ENCODE results near the gene LORICRIN.

The LORICRIN gene

DNA sequence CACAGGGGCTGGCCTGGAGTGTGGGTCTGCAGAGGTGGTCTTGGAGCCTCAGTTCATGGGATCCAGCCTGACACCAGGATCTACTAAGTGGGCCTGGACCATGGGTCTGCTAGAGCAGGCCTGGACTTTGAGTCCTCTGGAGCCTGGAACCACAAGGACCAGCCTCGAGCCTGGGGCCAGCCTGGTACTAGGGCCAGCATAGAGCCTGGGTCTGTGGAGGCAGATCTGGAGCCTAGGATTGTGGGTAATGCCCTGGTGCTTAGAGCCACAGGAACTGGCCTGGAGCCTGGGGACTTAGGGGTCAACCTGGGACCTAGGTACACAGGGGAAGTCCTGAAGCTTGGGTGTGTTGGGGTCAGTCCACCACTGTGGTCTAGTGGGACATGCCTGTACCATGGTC is 12.7 kb downstream of the LORICRIN start (continued):
- TF ChIP-seq, protein P1, sequence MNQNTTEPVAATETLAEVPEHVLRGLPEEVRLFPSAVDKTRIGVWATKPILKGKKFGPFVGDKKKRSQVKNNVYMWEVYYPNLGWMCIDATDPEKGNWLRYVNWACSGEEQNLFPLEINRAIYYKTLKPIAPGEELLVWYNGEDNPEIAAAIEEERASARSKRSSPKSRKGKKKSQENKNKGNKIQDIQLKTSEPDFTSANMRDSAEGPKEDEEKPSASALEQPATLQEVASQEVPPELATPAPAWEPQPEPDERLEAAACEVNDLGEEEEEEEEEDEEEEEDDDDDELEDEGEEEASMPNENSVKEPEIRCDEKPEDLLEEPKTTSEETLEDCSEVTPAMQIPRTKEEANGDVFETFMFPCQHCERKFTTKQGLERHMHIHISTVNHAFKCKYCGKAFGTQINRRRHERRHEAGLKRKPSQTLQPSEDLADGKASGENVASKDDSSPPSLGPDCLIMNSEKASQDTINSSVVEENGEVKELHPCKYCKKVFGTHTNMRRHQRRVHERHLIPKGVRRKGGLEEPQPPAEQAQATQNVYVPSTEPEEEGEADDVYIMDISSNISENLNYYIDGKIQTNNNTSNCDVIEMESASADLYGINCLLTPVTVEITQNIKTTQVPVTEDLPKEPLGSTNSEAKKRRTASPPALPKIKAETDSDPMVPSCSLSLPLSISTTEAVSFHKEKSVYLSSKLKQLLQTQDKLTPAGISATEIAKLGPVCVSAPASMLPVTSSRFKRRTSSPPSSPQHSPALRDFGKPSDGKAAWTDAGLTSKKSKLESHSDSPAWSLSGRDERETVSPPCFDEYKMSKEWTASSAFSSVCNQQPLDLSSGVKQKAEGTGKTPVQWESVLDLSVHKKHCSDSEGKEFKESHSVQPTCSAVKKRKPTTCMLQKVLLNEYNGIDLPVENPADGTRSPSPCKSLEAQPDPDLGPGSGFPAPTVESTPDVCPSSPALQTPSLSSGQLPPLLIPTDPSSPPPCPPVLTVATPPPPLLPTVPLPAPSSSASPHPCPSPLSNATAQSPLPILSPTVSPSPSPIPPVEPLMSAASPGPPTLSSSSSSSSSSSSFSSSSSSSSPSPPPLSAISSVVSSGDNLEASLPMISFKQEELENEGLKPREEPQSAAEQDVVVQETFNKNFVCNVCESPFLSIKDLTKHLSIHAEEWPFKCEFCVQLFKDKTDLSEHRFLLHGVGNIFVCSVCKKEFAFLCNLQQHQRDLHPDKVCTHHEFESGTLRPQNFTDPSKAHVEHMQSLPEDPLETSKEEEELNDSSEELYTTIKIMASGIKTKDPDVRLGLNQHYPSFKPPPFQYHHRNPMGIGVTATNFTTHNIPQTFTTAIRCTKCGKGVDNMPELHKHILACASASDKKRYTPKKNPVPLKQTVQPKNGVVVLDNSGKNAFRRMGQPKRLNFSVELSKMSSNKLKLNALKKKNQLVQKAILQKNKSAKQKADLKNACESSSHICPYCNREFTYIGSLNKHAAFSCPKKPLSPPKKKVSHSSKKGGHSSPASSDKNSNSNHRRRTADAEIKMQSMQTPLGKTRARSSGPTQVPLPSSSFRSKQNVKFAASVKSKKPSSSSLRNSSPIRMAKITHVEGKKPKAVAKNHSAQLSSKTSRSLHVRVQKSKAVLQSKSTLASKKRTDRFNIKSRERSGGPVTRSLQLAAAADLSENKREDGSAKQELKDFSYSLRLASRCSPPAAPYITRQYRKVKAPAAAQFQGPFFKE (tag by site-specific recombination; IDR thresholded peaks at IDR 0.05; ENCODE audit: borderline replicate concordance): no peak
- no peak for TF ChIP-seq ZNF132 (tag by site-specific recombination; IDR thresholded peaks at IDR 0.05; ENCODE audit: borderline replicate concordance)

DNA sequence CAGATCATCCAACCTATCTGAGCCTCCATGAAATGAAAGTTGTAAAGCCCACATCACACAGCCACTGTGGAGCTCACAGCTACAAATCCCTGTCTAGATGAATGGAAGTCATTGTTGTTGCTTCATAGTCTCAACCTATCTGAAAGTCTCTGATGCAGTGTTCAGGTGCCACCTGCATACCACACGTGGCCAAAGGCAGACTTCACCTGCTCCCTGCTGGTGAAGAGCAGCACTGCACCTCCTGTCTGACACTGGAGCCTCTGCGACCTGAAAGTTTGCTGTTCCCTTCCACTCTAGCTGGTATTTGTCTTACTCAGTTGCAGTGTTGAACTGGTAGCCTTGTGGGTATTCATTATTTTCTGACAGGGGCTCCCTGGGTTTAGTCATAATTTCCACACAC is 18.4 kb downstream of the LORICRIN start:
- Histone ChIP-seq H3K4me3 (ENCODE audit: low read depth, low read length) (no peak overlapping the region), H3K9me3 (ENCODE audit: control insufficient read depth, insufficient read depth, low read depth, low read length) (no peaks in the 10 kb centered on the region), H3K36me3 (ENCODE audit: control insufficient read depth in 2 of 2, insufficient read depth in 1 of 2, low read length in 2 of 2) (no peaks in the 10 kb centered on the region), H3K27ac (ENCODE audit: extremely low read depth, low read depth, low read length) (no peak overlapping the region), H3K4me1 (ENCODE audit: control insufficient read depth, insufficient read depth, low read length) (no peaks in the 10 kb centered on the region)
- ChIA-PET CTCF (interaction anchor here (0.6 to 1.3 kb wide), 7 partner anchors 11 to 57 kb away, joined by 3 to 6 read pairs (median 4); no protein-coding TSS in a partner anchor), POLR2A (no interaction called here)
- TF ChIP-seq ZNF555 (tag by site-specific recombination; conservative IDR thresholded peaks at IDR 0.05) (0 out of 2 replicates have a peak, but pooled peaks have one; percentile 7), ZBTB21 (tag by site-specific recombination; IDR thresholded peaks at IDR 0.05) (no peak), ZNF521 (tag by site-specific recombination; IDR thresholded peaks at IDR 0.05) (no peak), ZNF747 (tag by site-specific recombination; IDR thresholded peaks at IDR 0.05) (no peak), ZNF623 (tag by site-specific recombination; IDR thresholded peaks at IDR 0.05) (no peak), ZNF654 (tag by site-specific recombination; IDR thresholded peaks at IDR 0.05; ENCODE audit: low read depth) (peak; percentile 28), EGR2 (tag by site-specific recombination; IDR thresholded peaks at IDR 0.05; ENCODE audit: low read depth) (no peak), HOXD13 (CRISPR knock-in tag; IDR thresholded peaks at IDR 0.05; ENCODE audit: borderline replicate concordance) (no peak), ZNF561 (tag by site-specific recombination; IDR thresholded peaks at IDR 0.05; ENCODE audit: borderline replicate concordance) (no peak)
- TF ChIP-seq, protein P2, sequence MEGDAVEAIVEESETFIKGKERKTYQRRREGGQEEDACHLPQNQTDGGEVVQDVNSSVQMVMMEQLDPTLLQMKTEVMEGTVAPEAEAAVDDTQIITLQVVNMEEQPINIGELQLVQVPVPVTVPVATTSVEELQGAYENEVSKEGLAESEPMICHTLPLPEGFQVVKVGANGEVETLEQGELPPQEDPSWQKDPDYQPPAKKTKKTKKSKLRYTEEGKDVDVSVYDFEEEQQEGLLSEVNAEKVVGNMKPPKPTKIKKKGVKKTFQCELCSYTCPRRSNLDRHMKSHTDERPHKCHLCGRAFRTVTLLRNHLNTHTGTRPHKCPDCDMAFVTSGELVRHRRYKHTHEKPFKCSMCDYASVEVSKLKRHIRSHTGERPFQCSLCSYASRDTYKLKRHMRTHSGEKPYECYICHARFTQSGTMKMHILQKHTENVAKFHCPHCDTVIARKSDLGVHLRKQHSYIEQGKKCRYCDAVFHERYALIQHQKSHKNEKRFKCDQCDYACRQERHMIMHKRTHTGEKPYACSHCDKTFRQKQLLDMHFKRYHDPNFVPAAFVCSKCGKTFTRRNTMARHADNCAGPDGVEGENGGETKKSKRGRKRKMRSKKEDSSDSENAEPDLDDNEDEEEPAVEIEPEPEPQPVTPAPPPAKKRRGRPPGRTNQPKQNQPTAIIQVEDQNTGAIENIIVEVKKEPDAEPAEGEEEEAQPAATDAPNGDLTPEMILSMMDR (tag by site-specific recombination; IDR thresholded peaks at IDR 0.05): peak; percentile 40; the same call in 1 of the 2 replicates

DNA sequence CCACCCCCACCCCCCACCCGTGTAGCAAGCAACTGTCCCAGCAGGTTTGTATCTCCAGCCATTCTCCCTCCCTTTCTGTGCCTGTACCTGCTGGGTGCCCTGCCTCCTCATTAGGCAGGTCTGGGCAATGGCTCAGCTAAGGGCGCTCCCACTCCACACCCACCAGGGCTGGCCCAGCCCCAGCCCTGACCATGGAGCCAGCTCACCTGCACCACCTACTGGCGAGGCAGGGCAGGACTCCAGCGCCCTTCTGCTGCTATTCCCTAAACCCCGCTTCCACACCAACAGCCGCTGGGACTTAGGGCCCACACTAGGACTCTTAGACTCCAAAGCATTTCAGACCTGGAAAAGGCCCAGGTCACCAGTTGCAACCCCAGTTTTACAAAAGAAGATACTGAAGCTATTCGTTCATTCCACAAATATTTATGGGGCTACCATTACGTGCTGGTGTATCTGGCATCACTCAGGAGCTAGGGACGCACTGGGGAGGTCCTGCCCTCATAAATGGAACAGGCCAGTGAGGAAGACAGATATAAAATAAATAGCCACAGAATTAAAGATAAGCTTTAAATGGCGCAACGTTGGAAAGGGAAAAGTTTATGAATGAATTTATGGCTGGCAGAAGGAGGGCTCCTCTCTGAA is 29.3 kb downstream of the LORICRIN start:
- Histone ChIP-seq H3K4me3 (ENCODE audit: low read depth, low read length) (no peak overlapping the region), H3K27ac (ENCODE audit: extremely low read depth, low read depth, low read length) (no peak overlapping the region), H3K4me1 (ENCODE audit: control insufficient read depth, insufficient read depth, low read length) (no peaks in the 10 kb centered on the region), H3K36me3 (ENCODE audit: control insufficient read depth in 2 of 2, insufficient read depth in 1 of 2, low read length in 2 of 2) (no peaks in the 10 kb centered on the region), H3K9me3 (ENCODE audit: control insufficient read depth, insufficient read depth, low read depth, low read length) (no peaks in the 10 kb centered on the region)
- CTCF ChIA-PET: interaction anchor here (0.6 to 1.5 kb wide), 13 partner anchors 8 to 481 kb away, joined by 3 to 6 read pairs (median 3); no protein-coding TSS in a partner anchor
- POLR2A ChIA-PET: no interaction called here
- TF ChIP-seq ZNF830 (tag by site-specific recombination; IDR thresholded peaks at IDR 0.05; ENCODE audit: low read depth): no peak
- peak; percentile 81 for TF ChIP-seq KLF1 (tag by site-specific recombination; IDR thresholded peaks at IDR 0.05)
- TF ChIP-seq ZNF654 (tag by site-specific recombination; IDR thresholded peaks at IDR 0.05; ENCODE audit: low read depth): peak; percentile 45
- peak; percentile 90 for TF ChIP-seq ZFHX2 (tag by site-specific recombination; conservative IDR thresholded peaks at IDR 0.05)
- TF ChIP-seq, protein P3, sequence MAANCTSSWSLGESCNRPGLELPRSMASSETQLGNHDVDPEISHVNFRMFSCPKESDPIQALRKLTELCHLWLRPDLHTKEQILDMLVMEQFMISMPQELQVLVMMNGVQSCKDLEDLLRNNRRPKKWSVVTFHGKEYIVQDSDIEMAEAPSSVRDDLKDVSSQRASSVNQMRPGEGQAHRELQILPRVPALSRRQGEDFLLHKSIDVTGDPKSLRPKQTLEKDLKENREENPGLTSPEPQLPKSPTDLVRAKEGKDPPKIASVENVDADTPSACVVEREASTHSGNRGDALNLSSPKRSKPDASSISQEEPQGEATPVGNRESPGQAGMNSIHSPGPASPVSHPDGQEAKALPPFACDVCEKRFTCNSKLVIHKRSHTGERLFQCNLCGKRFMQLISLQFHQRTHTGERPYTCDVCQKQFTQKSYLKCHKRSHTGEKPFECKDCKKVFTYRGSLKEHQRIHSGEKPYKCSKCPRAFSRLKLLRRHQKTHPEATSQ (tag by site-specific recombination; IDR thresholded peaks at IDR 0.05): no peak
- TF ChIP-seq EGR2 (tag by site-specific recombination; IDR thresholded peaks at IDR 0.05; ENCODE audit: low read depth): peak; percentile 77
- no peak for TF ChIP-seq ZIC2 (tag by site-specific recombination; IDR thresholded peaks at IDR 0.05)
- TF ChIP-seq, protein P2 (tag by site-specific recombination; IDR thresholded peaks at IDR 0.05): peak; percentile 46

Measured in HEK293 (cell line).